Spinal cord (tissue), 10 donors: ENCODE data around the gene KCNB1. TPM values are rescaled to one million over a fixed set of nuclear protein-coding genes. Genes with fewer than 3 reads are reported as not detected.

Experiments used
- DNase-seq, 6 donors: peaks; one replicate each; pipeline versions ENCODE4 v3.0.0 to v3.0.0-alpha.2; 2013 to 2015; ENCODE audit warnings: low spot score in 6 of 6, low read depth in 4 of 6
- H3K27ac ChIP-seq: one replicate; pipeline ENCODE4 v1.5.1; 2013; ENCODE audit warnings: low read depth, low read length, control low read depth
- H3K27me3 ChIP-seq: one replicate; pipeline ENCODE4 v1.6.1; 2013; ENCODE audit warnings: low read length; ENCODE audit not compliant: control insufficient read depth, insufficient read depth
- H3K36me3 ChIP-seq: one replicate; pipeline ENCODE4 v1.6.1; 2013; ENCODE audit warnings: low read length; ENCODE audit not compliant: control insufficient read depth, insufficient read depth
- H3K4me1 ChIP-seq: one replicate; pipeline ENCODE4 v1.6.1; 2013; ENCODE audit warnings: low read length; ENCODE audit not compliant: control insufficient read depth, insufficient read depth
- H3K4me3 ChIP-seq: one replicate; pipeline ENCODE4 v1.5.1; 2013; ENCODE audit warnings: low read depth, low read length, control low read depth
- H3K9me3 ChIP-seq: one replicate; pipeline ENCODE4 v1.6.1; 2013; ENCODE audit warnings: low read length; ENCODE audit not compliant: control insufficient read depth, insufficient read depth
- WGBS: methylation state at CpG from one replicate; pipeline ENCODE4 v1.1.5; 2013; ENCODE audit warnings: missing lambda C conversion rate; ENCODE audit not compliant: insufficient coverage; 5-methylcytosine and 5-hydroxymethylcytosine counted together
- polyA plus RNA-seq, 2 donors: library from polyadenylated mRNA; unstranded; fragments of 120-200 nt; gene quantifications; one replicate each; pipeline ENCODE4 v1.2.1, GENCODE V29; 2013; ENCODE audit not compliant: insufficient read length in 2 of 2
- total RNA-seq, 2 donors: library from RNA; depleted of rRNA in 1 of 2; stranded (reverse); fragments of 120-200 nt in 1 of 2; fragments of >200 nt in 1 of 2; gene quantifications; one replicate each; pipeline versions ENCODE4 v1.2.3 to v1.2.4, GENCODE V29; 2013 to 2014
- donor health status: healthy.

KCNB1 gene
- total and polyA plus RNA-seq, 4 donors: 8.0 to 46.7 (median 15.1) TPM

GRCh38 chr20:49360242-49360968 is 122.1 kb downstream of the KCNB1 start:
- H3K27ac ChIP-seq: no peak overlapping the region
- DNase-seq: no peak

GRCh38 chr20:49356676-49357075 is 125.8 kb downstream of the KCNB1 start:
- DNase-seq: no peak
- 58% methylated on average over 3 of the region's 3 CpGs for WGBS
- no peak overlapping the region for H3K27ac ChIP-seq

More at GRCh38 chr20:49360242-49360968, 122.1 kb downstream of the KCNB1 start:
- no peak overlapping the region for H3K4me3 ChIP-seq
- WGBS: 81% methylated on average over 3 of the region's 6 CpGs
- H3K27me3 ChIP-seq: peaks cover 2% of the 10 kb centered on the region
- H3K9me3 ChIP-seq: no peaks in the 10 kb centered on the region
- peaks cover 9% of the 10 kb centered on the region for H3K4me1 ChIP-seq
- H3K36me3 ChIP-seq: no peaks in the 10 kb centered on the region

GRCh38 chr20:49354673-49355072 is 127.8 kb downstream of the KCNB1 start:
- H3K9me3 ChIP-seq: no peaks in the 10 kb centered on the region
- peaks cover 2% of the 10 kb centered on the region for H3K27me3 ChIP-seq
- 100% methylated on average over 3 of the region's 4 CpGs for WGBS
- H3K4me1 ChIP-seq: peaks cover 19% of the 10 kb centered on the region
- H3K27ac ChIP-seq: no peak overlapping the region
- no peak overlapping the region for H3K4me3 ChIP-seq
- no peaks in the 10 kb centered on the region for H3K36me3 ChIP-seq
- DNase-seq: no peak

More at GRCh38 chr20:49356676-49357075, 125.8 kb downstream of the KCNB1 start:
- no peaks in the 10 kb centered on the region for H3K9me3 ChIP-seq
- H3K4me3 ChIP-seq: no peak overlapping the region
- H3K27me3 ChIP-seq: peaks cover 2% of the 10 kb centered on the region
- no peaks in the 10 kb centered on the region for H3K36me3 ChIP-seq
- H3K4me1 ChIP-seq: peaks cover 20% of the 10 kb centered on the region

- 80% methylated on average over 4 of the region's 4 CpGs for WGBS
- Histone ChIP-seq H3K9me3 (no peaks in the 10 kb centered on the region), H3K36me3 (no peaks in the 10 kb centered on the region), H3K27me3 (peaks cover 2% of the 10 kb centered on the region), H3K27ac (no peak overlapping the region), H3K4me1 (peaks cover 22% of the 10 kb centered on the region), H3K4me3 (no peak overlapping the region)
- DNase-seq: no peak
Measured at GRCh38 chr20:49353348-49353747, 129.1 kb downstream of the KCNB1 start.

- 45% methylated on average over 1 of the region's 4 CpGs for WGBS
- H3K27me3 ChIP-seq: peaks cover 2% of the 10 kb centered on the region
- DNase-seq: peak in 3 of 6 donors; percentile 42 to 71 (median 64)
- H3K36me3 ChIP-seq: no peaks in the 10 kb centered on the region
- H3K4me1 ChIP-seq: peaks cover 25% of the 10 kb centered on the region
- peak overlapping the region; percentile 43 for H3K27ac ChIP-seq
- H3K9me3 ChIP-seq: no peaks in the 10 kb centered on the region
- no peak overlapping the region for H3K4me3 ChIP-seq
Measured at GRCh38 chr20:49352751-49353150, 129.7 kb downstream of the KCNB1 start.

- H3K4me1 ChIP-seq: peaks cover 28% of the 10 kb centered on the region
- H3K4me3 ChIP-seq: no peak overlapping the region
- H3K36me3 ChIP-seq: no peaks in the 10 kb centered on the region
- no peaks in the 10 kb centered on the region for H3K9me3 ChIP-seq
- no peak for DNase-seq
- no peak overlapping the region for H3K27ac ChIP-seq
- H3K27me3 ChIP-seq: peaks cover 2% of the 10 kb centered on the region
- WGBS: 82% methylated on average over 3 of the region's 4 CpGs
Measured at GRCh38 chr20:49351775-49352174, 130.7 kb downstream of the KCNB1 start.

GRCh38 chr20:49349694-49350252 is 132.7 kb downstream of the KCNB1 start:
- no peaks in the 10 kb centered on the region for H3K36me3 ChIP-seq
- peak in 2 of 6 donors; percentile 68 to 74 for DNase-seq
- H3K27me3 ChIP-seq: no peaks in the 10 kb centered on the region
- no peak overlapping the region for H3K27ac ChIP-seq
- no peak overlapping the region for H3K4me3 ChIP-seq
- 48% methylated on average over 2 of the region's 3 CpGs for WGBS
- H3K4me1 ChIP-seq: peaks cover 34% of the 10 kb centered on the region
- H3K9me3 ChIP-seq: no peaks in the 10 kb centered on the region

GRCh38 chr20:49349078-49349477 is 133.4 kb downstream of the KCNB1 start:
- Histone ChIP-seq H3K27ac (no peak overlapping the region), H3K4me1 (peaks cover 34% of the 10 kb centered on the region), H3K4me3 (no peak overlapping the region), H3K9me3 (no peaks in the 10 kb centered on the region), H3K36me3 (no peaks in the 10 kb centered on the region), H3K27me3 (no peaks in the 10 kb centered on the region)
- DNase-seq: no peak
- WGBS: 100% methylated on average over 1 of the region's 1 CpG

GRCh38 chr20:49348563-49348962 is 133.9 kb downstream of the KCNB1 start:
- no CpG with 5 or more reads among the region's 4 CpGs for WGBS
- Histone ChIP-seq H3K27ac (no peak overlapping the region), H3K36me3 (no peaks in the 10 kb centered on the region), H3K27me3 (no peaks in the 10 kb centered on the region), H3K9me3 (no peaks in the 10 kb centered on the region), H3K4me1 (peaks cover 31% of the 10 kb centered on the region), H3K4me3 (no peak overlapping the region)
- no peak for DNase-seq

GRCh38 chr20:49347156-49347555 is 135.3 kb downstream of the KCNB1 start:
- WGBS: 100% methylated on average over 9 of the region's 9 CpGs
- no peak overlapping the region for H3K4me3 ChIP-seq
- no peaks in the 10 kb centered on the region for H3K9me3 ChIP-seq
- H3K27me3 ChIP-seq: no peaks in the 10 kb centered on the region
- H3K36me3 ChIP-seq: no peaks in the 10 kb centered on the region
- no peak for DNase-seq
- no peak overlapping the region for H3K27ac ChIP-seq
- H3K4me1 ChIP-seq: peaks cover 24% of the 10 kb centered on the region
